Activated CD8-positive, alpha-beta T cell treated with anti-CD3 and anti-CD28 coated beads for 36 hours (primary cell): ENCODE results near the gene GALNT7. TPM values are rescaled to one million over a fixed set of nuclear protein-coding genes. Genes with fewer than 3 reads are reported as not detected.
A peak's percentile ranks its signal among the peaks of the same experiment; 100 is the strongest.

Source experiments
- ATAC-seq: fragments of 200-7000 bp; cut with Tn5 transposase; one replicate; pipeline ENCODE4 v1.10.0; 2021; ENCODE audit warnings: mild to moderate bottlenecking, moderate library complexity
- CTCF ChIA-PET: fragments of 350-600 bp; sonication (Branson Sonifier 250); formaldehyde crosslinking; loops from one replicate; lab custom pipeline; 2021; ENCODE audit warnings: antibody characterized with exemption; lab: Charles Lee
- POLR2A ChIA-PET: fragments of 350-600 bp; sonication (Branson Sonifier 250); formaldehyde crosslinking; loops from one replicate; lab custom pipeline; 2021; ENCODE audit warnings: antibody characterized with exemption; lab: Charles Lee
- DNase-seq: peaks from one replicate; pipeline ENCODE4 v3.0.0-alpha.2; 2020
- H3K27ac Mint-ChIP-seq: one replicate; pipeline ENCODE4 v1.8.0; 2021; ENCODE audit warnings: mild to moderate bottlenecking, mixed read lengths
- H3K27me3 Mint-ChIP-seq: one replicate; pipeline ENCODE4 v1.8.0; 2021; ENCODE audit warnings: mixed read lengths
- H3K36me3 Mint-ChIP-seq: one replicate; pipeline ENCODE4 v1.8.0; 2021; ENCODE audit warnings: low read depth, mixed read lengths
- H3K4me1 Mint-ChIP-seq: one replicate; pipeline ENCODE4 v1.8.0; 2021; ENCODE audit warnings: low read depth, mixed read lengths
- H3K4me3 Mint-ChIP-seq: one replicate; pipeline ENCODE4 v1.8.0; 2021; ENCODE audit warnings: mild to moderate bottlenecking, moderate library complexity, mixed read lengths
- H3K9me3 Mint-ChIP-seq: one replicate; pipeline ENCODE4 v1.8.0; 2021; ENCODE audit warnings: mixed read lengths
- intact Hi-C: fragments of 100-400 bp; cut with micrococcal nuclease; formaldehyde crosslinking; loops from one replicate; pipeline ENCODE4 v1.10.0; 2022
- total RNA-seq, 2 experiments: library from RNA; stranded (reverse); gene quantifications; one replicate each; pipeline ENCODE4 v1.2.3, GENCODE V29; 2021
- TF ChIP-seq, protein P1 (sequence below): fragments of 200-600 bp; IDR thresholded peaks from one replicate; pipeline ENCODE4 v1.8.0; 2022; ENCODE audit warnings: antibody characterized with exemption, mild to moderate bottlenecking

GALNT7 gene
- total RNA-seq, 2 experiments from 2014 or later: 10.2 to 10.4 TPM

DNA sequence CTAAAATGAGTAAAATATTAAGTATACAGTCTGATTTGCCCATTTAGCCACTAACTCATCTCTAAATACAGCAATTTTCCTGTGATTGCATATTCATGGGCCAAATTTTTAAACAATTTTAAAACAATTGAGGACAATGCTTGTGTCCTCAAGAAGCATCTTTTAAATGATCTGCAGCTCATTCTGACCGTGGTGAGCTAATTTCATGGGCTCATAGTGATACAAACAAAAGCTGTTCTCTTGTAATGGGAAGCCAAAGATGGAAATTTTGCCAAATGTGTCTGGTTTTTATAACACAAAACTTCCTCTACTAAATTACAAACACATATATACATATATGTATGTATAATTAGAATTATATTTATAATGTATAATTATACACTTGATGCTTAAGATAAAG lies 125.8 kb downstream of the GALNT7 start:
- Mint-ChIP-seq H3K27me3 (no peaks in the 10 kb centered on the region), H3K27ac (no peak overlapping the region), H3K9me3 (no peaks in the 10 kb centered on the region), H3K4me3 (no peak overlapping the region), H3K4me1 (peaks cover 1% of the 10 kb centered on the region), H3K36me3 (peaks cover 1% of the 10 kb centered on the region)
- TF ChIP-seq, protein P1, sequence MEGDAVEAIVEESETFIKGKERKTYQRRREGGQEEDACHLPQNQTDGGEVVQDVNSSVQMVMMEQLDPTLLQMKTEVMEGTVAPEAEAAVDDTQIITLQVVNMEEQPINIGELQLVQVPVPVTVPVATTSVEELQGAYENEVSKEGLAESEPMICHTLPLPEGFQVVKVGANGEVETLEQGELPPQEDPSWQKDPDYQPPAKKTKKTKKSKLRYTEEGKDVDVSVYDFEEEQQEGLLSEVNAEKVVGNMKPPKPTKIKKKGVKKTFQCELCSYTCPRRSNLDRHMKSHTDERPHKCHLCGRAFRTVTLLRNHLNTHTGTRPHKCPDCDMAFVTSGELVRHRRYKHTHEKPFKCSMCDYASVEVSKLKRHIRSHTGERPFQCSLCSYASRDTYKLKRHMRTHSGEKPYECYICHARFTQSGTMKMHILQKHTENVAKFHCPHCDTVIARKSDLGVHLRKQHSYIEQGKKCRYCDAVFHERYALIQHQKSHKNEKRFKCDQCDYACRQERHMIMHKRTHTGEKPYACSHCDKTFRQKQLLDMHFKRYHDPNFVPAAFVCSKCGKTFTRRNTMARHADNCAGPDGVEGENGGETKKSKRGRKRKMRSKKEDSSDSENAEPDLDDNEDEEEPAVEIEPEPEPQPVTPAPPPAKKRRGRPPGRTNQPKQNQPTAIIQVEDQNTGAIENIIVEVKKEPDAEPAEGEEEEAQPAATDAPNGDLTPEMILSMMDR: no peak
- ATAC-seq (no peak), DNase-seq (no peak)
- ChIA-PET POLR2A (no interaction called here), CTCF (no interaction called here)
- intact Hi-C loops: no loop called here

DNA sequence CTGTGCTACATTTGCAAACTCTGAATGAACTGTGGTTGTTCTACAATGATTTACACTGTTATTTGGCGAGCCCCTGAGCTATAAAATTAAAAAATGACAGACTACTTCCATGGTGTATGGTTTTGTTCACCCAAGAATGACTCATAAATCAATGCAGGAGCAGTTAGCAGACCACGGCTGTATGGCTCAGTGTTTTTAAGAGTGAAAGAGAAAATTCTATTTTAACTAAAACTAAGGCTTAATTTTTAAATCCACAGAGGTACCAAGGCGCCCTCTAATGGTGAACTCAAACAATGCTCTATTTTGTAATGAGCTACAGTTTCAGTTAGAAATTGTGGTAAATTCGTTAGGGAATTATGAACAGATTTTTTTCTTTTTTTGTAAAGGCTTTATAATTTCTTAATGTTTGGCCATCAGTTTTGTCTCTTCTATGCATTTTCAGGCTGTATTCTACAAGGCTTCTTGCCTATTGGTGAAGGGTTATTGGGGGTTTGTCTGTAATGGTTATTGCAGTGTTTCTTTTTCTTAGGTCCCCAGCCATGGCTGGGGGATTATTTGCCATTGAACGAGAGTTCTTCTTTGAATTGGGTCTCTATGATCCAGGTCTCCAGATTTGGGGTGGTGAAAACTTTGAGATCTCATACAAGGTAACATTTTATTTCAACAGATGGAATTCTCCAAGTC lies 133.0 kb downstream of the GALNT7 start:
- Mint-ChIP-seq H3K27ac (no peak overlapping the region), H3K4me3 (no peak overlapping the region), H3K9me3 (no peaks in the 10 kb centered on the region), H3K36me3 (peaks cover 1% of the 10 kb centered on the region), H3K27me3 (no peaks in the 10 kb centered on the region), H3K4me1 (peaks cover 3% of the 10 kb centered on the region)
- TF ChIP-seq, protein P1: peak; percentile 84
- intact Hi-C loops: loop anchor here (1.0 kb wide), 1 partner anchor 288 kb away; no protein-coding TSS in a partner anchor
- DNase-seq: peak; percentile 28
- ChIA-PET CTCF (interaction anchor here (0.6 to 5.0 kb wide), 70 partner anchors 9 to 409 kb away, joined by 3 to 98 read pairs (median 5); partner anchors contain the start of gene HMGB2), POLR2A (interaction anchor here (1.0 to 1.6 kb wide), 4 partner anchors 8 to 33 kb away, joined by 3 to 4 read pairs (median 3); partner anchors contain the start of gene HMGB2)
- peak; percentile 67 for ATAC-seq

DNA sequence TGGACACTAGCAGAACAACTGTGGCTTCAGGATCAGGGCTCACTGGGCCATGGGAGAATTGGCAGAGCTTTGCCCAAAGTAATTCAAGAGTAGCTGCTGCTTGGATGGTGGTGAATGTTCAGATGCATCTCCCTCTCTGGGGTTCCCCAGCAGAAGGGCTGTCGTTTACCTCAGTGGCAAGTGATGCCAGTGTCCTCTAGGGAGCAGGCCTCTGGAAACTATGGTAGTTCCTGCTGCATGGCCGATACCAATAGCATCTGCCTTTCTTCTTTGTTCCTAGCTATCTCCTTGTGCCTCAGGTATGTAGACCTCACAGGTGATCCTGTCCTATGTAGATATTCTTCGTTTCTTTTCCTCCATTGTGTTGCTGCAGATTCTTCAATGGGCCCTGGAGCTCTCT lies 139.2 kb downstream of the GALNT7 start:
- Mint-ChIP-seq H3K9me3 (no peaks in the 10 kb centered on the region), H3K4me1 (no peaks in the 10 kb centered on the region), H3K4me3 (no peak overlapping the region), H3K27me3 (no peaks in the 10 kb centered on the region), H3K36me3 (peaks cover 4% of the 10 kb centered on the region), H3K27ac (no peak overlapping the region)
- ChIA-PET CTCF (interaction anchor here (0.8 to 5.6 kb wide), 4 partner anchors 11 to 294 kb away, joined by 3 to 29 read pairs (median 4); no protein-coding TSS in a partner anchor), POLR2A (interaction anchor here (2.1 kb wide), 1 partner anchor 25 kb away, joined by 8 read pairs; no protein-coding TSS in a partner anchor)
- no peak for ATAC-seq
- DNase-seq: no peak
- intact Hi-C loops: no loop called here
- TF ChIP-seq, protein P1: no peak

DNA sequence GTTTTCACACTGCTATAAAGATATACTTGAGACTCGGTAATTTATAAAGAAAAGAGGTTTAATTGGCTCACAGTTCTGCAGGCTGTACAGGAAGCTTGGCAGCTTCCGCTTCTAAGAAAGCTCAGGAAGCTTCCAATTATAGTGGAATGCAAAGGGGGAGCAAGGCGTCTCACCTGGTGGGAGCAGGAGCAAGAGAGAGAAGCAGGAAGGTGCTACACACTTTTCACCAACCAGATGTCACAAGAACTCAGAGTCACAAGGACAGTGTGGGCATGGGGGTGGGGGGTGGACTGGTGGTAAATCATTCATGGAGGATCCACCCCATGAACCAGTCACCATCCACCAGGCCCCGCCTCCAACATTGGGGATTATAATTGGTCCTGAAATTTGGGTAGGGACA lies 142.8 kb downstream of the GALNT7 start:
- ChIA-PET CTCF (interaction anchor here (5.5 kb wide), 1 partner anchor 10 kb away, joined by 48 read pairs; no protein-coding TSS in a partner anchor), POLR2A (no interaction called here)
- no peaks in the 10 kb centered on the region for H3K27me3 Mint-ChIP-seq
- no peak overlapping the region for H3K4me3 Mint-ChIP-seq
- H3K36me3 Mint-ChIP-seq: peaks cover 4% of the 10 kb centered on the region
- H3K4me1 Mint-ChIP-seq: no peaks in the 10 kb centered on the region
- TF ChIP-seq, protein P1: no peak
- intact Hi-C loops: loop anchor here (10.0 kb wide), 1 partner anchor 183 kb away; no protein-coding TSS in a partner anchor
- no peak for ATAC-seq
- H3K27ac Mint-ChIP-seq: no peak overlapping the region
- H3K9me3 Mint-ChIP-seq: no peaks in the 10 kb centered on the region
- DNase-seq: no peak

DNA sequence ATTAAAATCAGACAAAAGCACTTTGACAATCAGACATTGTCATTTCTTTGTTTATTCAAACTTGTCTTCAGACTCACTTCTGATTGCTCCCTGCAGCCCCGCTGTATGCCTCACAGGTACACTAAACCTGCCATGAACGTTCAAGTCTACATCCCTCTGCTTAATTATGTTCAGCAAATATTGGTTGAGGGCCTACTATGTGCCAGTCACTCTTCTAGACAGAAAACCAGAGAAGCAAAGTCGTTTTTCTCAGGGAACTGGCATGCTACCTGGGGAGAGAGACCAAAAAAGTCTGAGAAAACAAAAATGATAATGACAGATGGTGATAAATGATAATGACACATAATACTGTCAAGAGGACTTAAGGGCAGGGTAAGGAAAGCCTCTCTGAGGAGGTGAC lies 146.1 kb downstream of the GALNT7 start:
- ATAC-seq (no peak), DNase-seq (no peak)
- POLR2A ChIA-PET: no interaction called here
- CTCF ChIA-PET: interaction anchor here (1.8 to 5.5 kb wide), 2 partner anchors 13 to 301 kb away, joined by 5 to 48 read pairs; no protein-coding TSS in a partner anchor
- Mint-ChIP-seq H3K4me3 (no peak overlapping the region), H3K9me3 (no peaks in the 10 kb centered on the region), H3K4me1 (peaks cover 9% of the 10 kb centered on the region), H3K27me3 (no peaks in the 10 kb centered on the region), H3K27ac (no peak overlapping the region), H3K36me3 (peaks cover 13% of the 10 kb centered on the region)
- TF ChIP-seq, protein P1: no peak
- intact Hi-C loops: loop anchor here (10.0 kb wide), 1 partner anchor 180 kb away; no protein-coding TSS in a partner anchor
